Measurements from ENCODE around the gene KCNH8. TPM values are rescaled to one million over a fixed set of nuclear protein-coding genes. Genes with fewer than 3 reads are reported as not detected.

KCNH8 gene
- total and polyA plus RNA-seq, 4 donors = 0.02 to 0.08 (median 0.05) TPM; not detected in 1

- Histone ChIP-seq H3K9ac (ENCODE audit: low read depth in 1 of 2, low read length in 2 of 2) (no peak overlapping the region), H3K27ac (ENCODE audit: low read depth in 1 of 2, low read length in 2 of 2) (no peak overlapping the region), H3K27me3 (ENCODE audit: control insufficient read depth in 4 of 4, insufficient read depth in 4 of 4, low read length in 3 of 4) (no peaks in the 10 kb centered on the region), H3K4me3 (ENCODE audit: low read depth in 1 of 3, low read length in 3 of 3) (no peak overlapping the region), H3K36me3 (ENCODE audit: control insufficient read depth in 4 of 4, insufficient read depth in 3 of 4, low read depth in 1 of 4, low read length in 3 of 4) (no peaks in the 10 kb centered on the region), H3K4me1 (ENCODE audit: control insufficient read depth in 4 of 4, insufficient read depth in 4 of 4, low read length in 3 of 4) (no peaks in the 10 kb centered on the region), H3K9me3 (ENCODE audit: control insufficient read depth in 4 of 4, low read length in 3 of 4) (no peaks in the 10 kb centered on the region)
- DNase-seq (ENCODE audit: low spot score) = no peak
- no peak for TF ChIP-seq TAF1 (conservative IDR thresholded peaks at IDR 0.05)
- TF ChIP-seq HNF4G (IDR thresholded peaks at IDR 0.05) = no peak
- no peak for TF ChIP-seq EGR1 (IDR thresholded peaks at IDR 0.05; ENCODE audit: low read depth in 2 of 2)
- no peak for TF ChIP-seq REST (IDR thresholded peaks at IDR 0.05)
- no peak for TF ChIP-seq RAD21 (IDR thresholded peaks at IDR 0.05)
- no peak for TF ChIP-seq YY1 (IDR thresholded peaks at IDR 0.05)
- TF ChIP-seq NR2F2 (IDR thresholded peaks at IDR 0.05) = no peak
- TF ChIP-seq GABPA (IDR thresholded peaks at IDR 0.05 in 1 of 2, conservative IDR thresholded peaks at IDR 0.05 in 1 of 2) = no peak
- TF ChIP-seq RXRA (IDR thresholded peaks at IDR 0.05) = no peak
- TF ChIP-seq FOXA2 (IDR thresholded peaks at IDR 0.05) = no peak
- no peak for TF ChIP-seq JUND (IDR thresholded peaks at IDR 0.05)
- TF ChIP-seq HNF4A (conservative IDR thresholded peaks at IDR 0.05) = no peak
- no peak for TF ChIP-seq ZBTB33 (IDR thresholded peaks at IDR 0.05)
- no peak for TF ChIP-seq SP1 (IDR thresholded peaks at IDR 0.05)
- 71% methylated on average over 6 of the region's 6 CpGs for WGBS
Measured at GRCh38 chr3:19334120-19334519, 185.8 kb downstream of the KCNH8 start.

GRCh38 chr3:19338769-19339168, 190.5 kb downstream of the KCNH8 start:
- Histone ChIP-seq H3K36me3 (ENCODE audit: control insufficient read depth in 4 of 4, insufficient read depth in 3 of 4, low read depth in 1 of 4, low read length in 3 of 4) (no peaks in the 10 kb centered on the region), H3K27ac (ENCODE audit: low read depth in 1 of 2, low read length in 2 of 2) (no peak overlapping the region), H3K4me3 (ENCODE audit: low read depth in 1 of 3, low read length in 3 of 3) (no peak overlapping the region), H3K4me1 (ENCODE audit: control insufficient read depth in 4 of 4, insufficient read depth in 4 of 4, low read length in 3 of 4) (no peaks in the 10 kb centered on the region), H3K9ac (ENCODE audit: low read depth in 1 of 2, low read length in 2 of 2) (no peak overlapping the region), H3K27me3 (ENCODE audit: control insufficient read depth in 4 of 4, insufficient read depth in 4 of 4, low read length in 3 of 4) (no peaks in the 10 kb centered on the region), H3K9me3 (ENCODE audit: control insufficient read depth in 4 of 4, low read length in 3 of 4) (no peaks in the 10 kb centered on the region)
- TF ChIP-seq FOXA1 (IDR thresholded peaks at IDR 0.05) (no peak), SP1 (IDR thresholded peaks at IDR 0.05) (no peak), NR2F2 (IDR thresholded peaks at IDR 0.05) (no peak), ZBTB33 (IDR thresholded peaks at IDR 0.05) (no peak)
- no peak for DNase-seq (ENCODE audit: low spot score)
- 68% methylated on average over 1 of the region's 1 CpG for WGBS
